Measurements from ENCODE around the gene COL27A1.
A peak's percentile ranks its signal among the peaks of the same experiment; 100 is the strongest.

COL27A1 gene

GRCh38 chr9:114284316-114285060 lies 129.2 kb downstream of the COL27A1 start:
- TF ChIP-seq CTCF (IDR thresholded peaks at IDR 0.05; ENCODE audit: low read depth, low read length): no peak
- no peak overlapping the region for H3K4me3 ChIP-seq (ENCODE audit: low read depth, low read length)

- H3K4me3 ChIP-seq (ENCODE audit: low read depth, low read length): no peak overlapping the region
- TF ChIP-seq CTCF (IDR thresholded peaks at IDR 0.05; ENCODE audit: low read depth, low read length): peak; percentile 6; the same call in 1 of the 2 replicates
These were observed 130.0 kb downstream of the COL27A1 start for GRCh38 chr9:114285166-114285867.

GRCh38 chr9:114286146-114286679 lies 130.9 kb downstream of the COL27A1 start:
- no peak overlapping the region for H3K4me3 ChIP-seq (ENCODE audit: low read depth, low read length)
- TF ChIP-seq CTCF (IDR thresholded peaks at IDR 0.05; ENCODE audit: low read depth, low read length): no peak

GRCh38 chr9:114287001-114287762 lies 131.8 kb downstream of the COL27A1 start:
- TF ChIP-seq CTCF (IDR thresholded peaks at IDR 0.05; ENCODE audit: low read depth, low read length): no peak

DNA sequence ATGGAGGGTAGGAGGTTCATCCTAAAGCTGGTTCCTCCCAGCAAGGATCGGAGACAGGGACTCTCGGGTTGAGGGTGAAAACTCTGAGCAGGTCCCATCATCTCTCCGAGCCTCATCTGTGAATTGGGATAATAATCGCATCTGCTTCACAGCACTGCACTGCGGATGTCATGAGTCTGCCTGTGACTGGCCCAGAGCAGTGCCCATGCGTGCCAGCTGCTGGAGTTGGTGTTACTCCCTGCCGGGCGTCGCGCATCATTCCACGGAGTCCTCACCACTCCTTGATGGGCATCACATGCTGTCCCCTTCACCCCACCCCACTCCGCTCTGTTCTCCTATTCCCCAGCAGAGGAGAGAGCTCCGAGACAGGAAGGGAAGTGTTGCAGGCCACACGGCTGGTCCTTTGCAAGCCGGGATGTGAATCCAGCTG lies 132.4 kb downstream of the COL27A1 start:
- no peak for TF ChIP-seq CTCF (IDR thresholded peaks at IDR 0.05; ENCODE audit: low read depth, low read length)
- H3K4me3 ChIP-seq (ENCODE audit: low read depth, low read length): no peak overlapping the region

More at GRCh38 chr9:114287001-114287762, 131.8 kb downstream of the COL27A1 start:
- no peak overlapping the region for H3K4me3 ChIP-seq (ENCODE audit: low read depth, low read length)

- no peak for TF ChIP-seq CTCF (IDR thresholded peaks at IDR 0.05; ENCODE audit: low read depth, low read length)
- no peak overlapping the region for H3K4me3 ChIP-seq (ENCODE audit: low read depth, low read length)
These were observed 133.1 kb downstream of the COL27A1 start for GRCh38 chr9:114288193-114289091.

Data from WI38 (cell line).